LHCN-M2 (cell line): ENCODE results near the gene WDR48. TPM values are rescaled to one million over a fixed set of nuclear protein-coding genes. Genes with fewer than 3 reads are reported as not detected.
"Not testable (repeated sequence)": the region's sequence is repeated elsewhere in the genome, so short reads cannot be mapped to it uniquely, and the experiment has no call there.

ENCODE experiments used
- DNase-seq: peaks from one replicate; pipeline ENCODE4 v3.0.0-alpha.2; 2012; ENCODE audit warnings: low read depth
- polyA plus RNA-seq: library from polyadenylated mRNA; unstranded; fragments of >200 nt; gene quantifications from one replicate; pipeline ENCODE4 v1.2.1, GENCODE V29; 2012; ENCODE audit warnings: missing spikeins
- total RNA-seq: library from RNA; depleted of rRNA; stranded (reverse); fragments of >200 nt; gene quantifications from 2 replicates; pipeline ENCODE4 v1.2.3, GENCODE V29; 2014; rRNA removed

WDR48 gene
- total RNA-seq: 16.6 and 19.1 TPM in 2 replicates
- polyA plus RNA-seq: 7.8 TPM

- peak; percentile 86 for DNase-seq
Observed at GRCh38 chr3:39051649-39052561, at the start of gene WDR48, which contains the start of gene SCN11A. WDR48 (plus strand) TSS chr3:39052016; CDS start chr3:39052026, 10 bp downstream. SCN11A (minus strand) TSS chr3:39051944; CDS start chr3:38950362, 101,582 bp downstream.

- DNase-seq: no peak
Observed at GRCh38 chr3:39005295-39005694, 46.5 kb upstream of the WDR48 start.

- no peak for DNase-seq
Observed at GRCh38 chr3:39011191-39011736, 40.6 kb upstream of the WDR48 start.

DNA sequence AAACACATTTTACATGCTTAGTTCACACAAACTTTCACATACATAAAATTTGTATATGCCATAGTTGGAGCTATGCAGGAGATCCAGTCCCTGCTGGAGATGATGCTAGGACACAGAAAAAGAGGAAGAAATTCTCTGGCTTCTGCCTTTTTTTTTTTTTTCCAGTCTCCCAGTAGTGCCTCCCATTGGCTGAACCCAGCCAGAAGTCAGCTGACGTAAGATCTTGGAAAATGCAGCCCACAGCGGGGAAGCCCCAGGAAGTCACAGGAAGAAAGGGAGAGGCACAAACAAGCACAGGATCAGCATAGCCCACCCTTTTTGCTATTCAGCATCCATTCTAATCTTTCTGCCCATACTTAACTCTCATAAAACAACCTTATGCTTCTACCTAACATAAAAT is 38.5 kb upstream of the WDR48 start:
- no peak for DNase-seq

DNA sequence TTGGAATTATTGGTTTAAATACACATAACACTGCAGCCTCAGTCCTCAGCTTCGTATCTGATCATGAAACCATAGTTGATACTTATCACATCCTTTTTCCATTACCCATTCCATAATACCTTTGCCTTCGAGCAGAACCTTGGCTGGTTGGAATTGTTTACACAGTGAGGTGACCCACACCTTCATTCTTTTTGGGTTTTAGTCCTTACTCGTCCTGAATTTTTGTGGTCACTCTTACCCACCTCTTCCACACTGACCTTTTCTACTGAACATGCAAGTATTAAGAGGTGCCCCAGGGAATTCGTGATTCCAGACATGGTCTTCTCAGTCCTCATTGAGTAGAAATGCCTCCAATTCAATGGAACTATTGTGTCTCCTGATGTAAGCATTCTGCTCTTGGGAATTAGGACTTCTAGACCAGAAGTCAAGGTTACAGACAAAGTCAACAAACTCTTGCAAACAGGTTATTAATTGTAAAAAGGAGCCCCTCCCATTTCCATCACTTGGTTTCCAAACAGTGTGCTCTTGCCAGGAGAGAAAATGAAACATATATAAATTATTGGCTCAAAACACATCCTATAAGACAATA is 37.8 kb upstream of the WDR48 start:
- no peak for DNase-seq

DNA sequence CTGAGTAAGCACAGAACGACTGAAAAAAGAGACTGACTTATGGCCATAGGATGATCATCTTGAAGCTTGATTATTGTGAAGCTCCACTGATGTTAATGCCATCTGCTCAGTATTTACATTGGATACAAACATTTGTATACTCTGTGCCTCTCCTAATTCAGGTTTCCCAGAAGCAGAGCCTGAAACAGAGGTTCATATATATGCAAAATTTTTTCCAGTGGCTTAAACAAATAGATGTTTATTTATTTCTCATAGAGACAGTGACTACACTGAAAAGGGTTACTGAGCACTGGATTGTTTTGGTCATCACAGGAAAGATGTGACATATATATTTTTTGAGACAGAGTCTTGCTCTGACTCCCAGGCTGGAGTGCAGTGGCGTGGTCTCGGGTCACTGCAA is 36.4 kb upstream of the WDR48 start:
- no peak for DNase-seq

GRCh38 chr3:39019299-39019698 is 32.5 kb upstream of the WDR48 start:
- DNase-seq: no peak

GRCh38 chr3:39021029-39021428 is 30.8 kb upstream of the WDR48 start:
- no peak for DNase-seq

- no peak for DNase-seq
Observed at GRCh38 chr3:39021465-39022285, 30.1 kb upstream of the WDR48 start.

- DNase-seq: no peak
Observed at GRCh38 chr3:39022286-39022630, 29.6 kb upstream of the WDR48 start.

DNA sequence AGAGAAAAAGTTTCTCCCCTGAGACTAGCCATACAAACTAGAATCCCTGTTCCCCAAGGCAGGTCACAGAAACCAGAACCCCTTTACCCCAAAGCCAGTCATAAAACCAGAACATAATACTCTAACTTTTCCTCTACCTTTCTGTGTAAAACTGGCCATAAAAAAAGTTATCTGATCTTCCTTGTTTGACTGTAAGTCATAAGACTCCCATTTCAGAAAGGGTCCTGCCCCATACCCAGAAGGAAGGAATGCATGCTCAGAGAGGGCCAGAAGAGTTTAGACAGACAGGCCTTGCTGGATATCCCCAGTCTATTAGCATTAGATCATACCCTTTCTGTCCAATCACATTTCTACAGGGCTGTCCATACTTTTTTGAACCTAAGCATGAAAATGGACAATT is 27.3 kb upstream of the WDR48 start:
- DNase-seq: no peak

GRCh38 chr3:39025222-39025970 is 26.4 kb upstream of the WDR48 start:
- DNase-seq: no peak

DNA sequence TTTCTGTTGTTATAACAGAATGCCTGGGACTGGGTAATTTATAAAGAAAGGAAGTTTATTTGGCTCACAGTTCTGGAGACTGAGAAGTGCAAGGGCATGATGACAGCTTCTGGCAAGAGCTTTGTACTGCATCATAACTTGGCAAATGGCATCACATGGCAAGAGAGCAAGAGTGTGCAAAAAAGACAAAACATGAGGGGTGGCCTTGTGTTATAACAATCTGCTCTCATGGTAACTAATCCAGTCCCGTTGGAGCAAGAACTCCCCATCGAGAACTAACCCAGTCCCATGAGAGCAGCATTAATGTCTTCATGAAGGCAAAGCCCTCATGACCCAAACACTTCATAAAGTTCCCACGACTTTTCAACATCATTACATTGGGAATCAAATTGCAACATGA is 23.3 kb upstream of the WDR48 start:
- DNase-seq: no peak

GRCh38 chr3:39029556-39029955 is 22.3 kb upstream of the WDR48 start:
- no peak for DNase-seq

DNA sequence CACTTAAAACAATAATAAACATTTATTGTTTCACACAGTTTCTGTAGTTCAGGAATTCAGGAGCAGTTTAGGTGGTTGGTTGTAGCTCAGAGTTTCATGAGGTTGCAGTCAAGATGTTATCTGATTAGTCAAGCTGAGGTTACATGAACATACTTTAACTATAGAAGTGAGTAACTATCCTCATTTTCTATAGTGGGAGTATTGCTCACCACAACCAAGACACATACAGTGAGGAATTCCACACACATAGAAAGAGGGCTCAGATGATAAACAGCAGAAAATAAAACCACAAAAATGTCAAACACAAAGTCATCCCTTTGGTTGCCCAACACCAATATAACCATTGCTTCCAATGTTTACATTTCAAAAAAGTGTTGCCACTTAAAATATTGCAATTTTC is 13.7 kb upstream of the WDR48 start:
- DNase-seq: peak; percentile 42

GRCh38 chr3:39050029-39050428 is 1.8 kb upstream of the WDR48 start:
- no peak for DNase-seq

DNA sequence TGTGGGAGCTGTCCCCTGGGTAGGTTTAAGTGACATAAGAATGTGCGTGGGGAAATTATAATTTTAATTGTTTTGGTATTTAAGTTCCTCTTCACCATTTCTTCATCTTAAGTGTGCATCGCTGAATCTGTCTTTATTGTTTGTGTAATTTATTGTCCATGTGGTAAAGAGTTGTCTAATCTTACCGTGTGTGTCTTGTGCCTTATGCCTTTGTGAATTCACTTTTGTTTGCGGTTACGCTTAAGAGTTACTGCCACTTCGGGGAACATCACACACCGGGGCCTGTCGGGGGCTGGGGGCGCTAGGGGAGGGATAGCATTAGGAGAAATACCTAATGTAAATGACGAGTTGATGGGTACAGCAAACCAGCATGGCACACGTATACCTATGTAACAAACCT is 767 bp downstream of the WDR48 start:
- no peak for DNase-seq

GRCh38 chr3:39053696-39054095 is 1.9 kb downstream of the WDR48 start:
- no peak for DNase-seq

GRCh38 chr3:39056151-39056550 is 4.3 kb downstream of the WDR48 start:
- no peak for DNase-seq

- DNase-seq: not testable (repeated sequence)
Observed at GRCh38 chr3:39061228-39061627, 9.4 kb downstream of the WDR48 start.

- no peak for DNase-seq
Observed at GRCh38 chr3:39062180-39062579, 10.4 kb downstream of the WDR48 start.
